ENCODE measurements around the gene MEGF9. TPM values are rescaled to one million over a fixed set of nuclear protein-coding genes. Genes with fewer than 3 reads are reported as not detected.

Gene MEGF9
- total RNA-seq, 2 experiments from 2014 or later = 10.6 TPM

DNA sequence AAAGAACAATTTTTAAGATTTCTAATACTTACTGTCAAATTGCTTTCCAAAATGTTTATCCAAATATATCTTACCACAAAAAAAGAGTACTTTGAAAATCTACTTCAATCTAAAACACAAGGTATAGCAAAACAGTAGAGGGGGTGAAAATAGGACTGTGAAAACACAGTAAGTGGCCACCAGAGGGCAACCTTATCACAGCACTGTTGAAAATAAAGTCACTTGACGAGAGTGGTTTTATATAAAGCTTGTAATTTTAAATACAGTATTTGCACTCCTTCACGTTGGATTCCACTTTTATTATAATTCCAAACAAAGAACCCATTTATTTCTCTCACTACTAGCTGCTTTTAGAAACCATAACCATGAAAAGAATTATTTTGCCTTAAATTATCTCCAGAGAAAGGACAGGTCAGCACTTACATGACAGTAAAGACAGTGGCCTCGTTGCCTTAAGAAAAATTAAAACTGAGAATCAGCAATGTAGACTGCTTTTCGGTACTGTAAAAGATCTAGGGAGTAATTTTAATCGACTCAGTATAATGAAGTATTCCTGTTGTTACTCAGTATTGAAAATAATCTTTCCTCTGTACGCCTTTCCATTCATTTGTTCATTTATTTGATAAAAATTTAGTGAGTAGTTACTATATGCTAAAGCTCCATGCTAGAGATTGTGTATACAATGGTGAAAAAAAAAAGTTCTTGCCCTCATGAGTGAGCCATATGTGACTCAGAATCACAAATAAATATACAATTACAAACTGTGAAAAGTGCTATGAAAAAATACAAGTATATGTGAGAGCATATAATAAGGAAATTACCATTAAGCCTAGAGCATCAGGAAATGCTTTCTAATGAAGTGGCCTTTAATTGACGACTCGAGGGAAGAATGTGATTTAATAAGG lies 94.3 kb downstream of the MEGF9 start:
- Mint-ChIP-seq H3K27me3 (no peaks in the 10 kb centered on the region), H3K4me3 (no peak overlapping the region), H3K36me3 (ENCODE audit: low read depth) (no peaks in the 10 kb centered on the region), H3K27ac (no peak overlapping the region), H3K9me3 (no peaks in the 10 kb centered on the region), H3K4me1 (peaks cover 7% of the 10 kb centered on the region)
- CTCF ChIA-PET = interaction anchor here (0.6 to 1.4 kb wide), 18 partner anchors 9 to 504 kb away, joined by 3 to 8 read pairs (median 3); partner anchors contain the start of gene FBXW2
- peak; percentile 61 for DNase-seq
- POLR2A ChIA-PET = interaction anchor here (1.4 kb wide), 1 partner anchor 95 kb away, joined by 3 read pairs; no protein-coding TSS in a partner anchor

- H3K4me1 Mint-ChIP-seq = peaks cover 6% of the 10 kb centered on the region
- ChIA-PET CTCF (interaction anchor here (0.7 to 1.3 kb wide), 5 partner anchors 8 to 444 kb away, joined by 3 to 4 read pairs (median 3); no protein-coding TSS in a partner anchor), POLR2A (no interaction called here)
- H3K4me3 Mint-ChIP-seq = no peak overlapping the region
- no peak for DNase-seq
- no peaks in the 10 kb centered on the region for H3K27me3 Mint-ChIP-seq
- H3K27ac Mint-ChIP-seq = no peak overlapping the region
- H3K9me3 Mint-ChIP-seq = no peaks in the 10 kb centered on the region
- H3K36me3 Mint-ChIP-seq (ENCODE audit: low read depth) = no peaks in the 10 kb centered on the region
Measured at GRCh38 chr9:120616966-120617935, 97.0 kb downstream of the MEGF9 start.

GRCh38 chr9:120612218-120612617 lies 102.1 kb downstream of the MEGF9 start:
- ChIA-PET POLR2A (no interaction called here), CTCF (interaction anchor here (0.7 kb wide), 1 partner anchor 89 kb away, joined by 3 read pairs; no protein-coding TSS in a partner anchor)
- Mint-ChIP-seq H3K27ac (no peak overlapping the region), H3K4me3 (no peak overlapping the region), H3K36me3 (ENCODE audit: low read depth) (peaks cover 8% of the 10 kb centered on the region), H3K27me3 (no peaks in the 10 kb centered on the region), H3K9me3 (no peaks in the 10 kb centered on the region), H3K4me1 (no peaks in the 10 kb centered on the region)
- no peak for DNase-seq

- no peak overlapping the region for H3K27ac Mint-ChIP-seq
- no peak overlapping the region for H3K4me3 Mint-ChIP-seq
- H3K9me3 Mint-ChIP-seq = no peaks in the 10 kb centered on the region
- CTCF ChIA-PET = no interaction called here
- peaks cover 8% of the 10 kb centered on the region for H3K36me3 Mint-ChIP-seq (ENCODE audit: low read depth)
- DNase-seq = no peak
- H3K27me3 Mint-ChIP-seq = no peaks in the 10 kb centered on the region
- no peaks in the 10 kb centered on the region for H3K4me1 Mint-ChIP-seq
- POLR2A ChIA-PET = no interaction called here
Measured at GRCh38 chr9:120611690-120612068, 102.6 kb downstream of the MEGF9 start.

DNA sequence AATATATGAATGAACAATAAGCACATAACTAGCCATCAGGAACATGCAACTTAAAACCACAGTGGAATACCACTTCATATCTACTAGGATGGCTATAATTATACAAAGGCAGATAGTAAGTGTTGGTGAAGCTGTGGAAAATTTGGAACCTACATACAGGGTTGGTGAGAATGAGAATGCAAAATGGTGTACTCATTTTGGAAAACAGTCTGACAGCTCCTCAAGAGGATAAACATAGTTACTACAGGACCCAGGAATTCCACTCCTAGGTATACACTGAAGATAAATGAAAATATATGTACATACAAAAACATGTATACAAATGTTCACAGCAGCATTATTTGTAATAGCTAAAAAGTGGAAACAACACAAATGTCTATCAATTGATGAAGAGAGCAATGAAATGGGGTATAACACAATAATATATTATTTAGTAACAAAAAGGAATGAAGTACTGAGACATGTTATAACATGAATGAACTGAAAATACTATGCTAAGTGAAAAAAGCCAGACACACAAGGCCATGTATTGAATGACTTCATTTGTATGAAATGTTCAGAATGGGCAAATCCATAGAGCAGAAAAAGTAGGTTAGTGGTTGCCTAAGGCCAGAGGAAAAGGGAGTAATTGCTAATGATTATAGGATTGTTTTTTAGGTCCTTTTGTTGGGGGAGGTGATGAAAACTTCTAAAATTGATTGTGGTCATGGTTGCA lies 103.1 kb downstream of the MEGF9 start:
- H3K9me3 Mint-ChIP-seq = no peaks in the 10 kb centered on the region
- ChIA-PET POLR2A (interaction anchor here (1.3 kb wide), 1 partner anchor 25 kb away, joined by 4 read pairs; no protein-coding TSS in a partner anchor), CTCF (no interaction called here)
- H3K36me3 Mint-ChIP-seq (ENCODE audit: low read depth) = peaks cover 8% of the 10 kb centered on the region
- H3K27ac Mint-ChIP-seq = no peak overlapping the region
- H3K4me3 Mint-ChIP-seq = no peak overlapping the region
- no peak for DNase-seq
- no peaks in the 10 kb centered on the region for H3K4me1 Mint-ChIP-seq
- no peaks in the 10 kb centered on the region for H3K27me3 Mint-ChIP-seq

DNA sequence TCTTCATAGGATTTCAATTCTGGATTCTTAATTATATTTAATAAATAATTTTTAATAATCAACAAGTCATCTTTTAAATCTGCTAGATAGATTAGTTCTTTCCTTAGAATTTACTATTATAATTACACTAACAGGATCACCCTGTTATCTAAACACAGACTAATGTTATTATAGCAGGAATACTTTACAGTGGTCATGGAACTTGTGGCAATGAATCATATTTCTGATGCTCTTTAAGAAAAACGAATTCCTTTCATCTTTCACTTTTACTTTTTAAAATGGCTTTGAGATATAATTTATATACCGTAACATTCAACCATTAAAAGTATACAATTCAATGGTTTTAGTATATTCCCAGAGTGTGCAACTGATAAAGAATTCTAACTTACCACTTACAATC lies 104.6 kb downstream of the MEGF9 start:
- Mint-ChIP-seq H3K27ac (no peak overlapping the region), H3K27me3 (no peaks in the 10 kb centered on the region), H3K4me3 (no peak overlapping the region), H3K36me3 (ENCODE audit: low read depth) (peaks cover 12% of the 10 kb centered on the region), H3K9me3 (no peaks in the 10 kb centered on the region), H3K4me1 (no peaks in the 10 kb centered on the region)
- POLR2A ChIA-PET = interaction anchor here (1.3 kb wide), 1 partner anchor 23 kb away, joined by 4 read pairs; no protein-coding TSS in a partner anchor
- no peak for DNase-seq
- CTCF ChIA-PET = no interaction called here

- no peaks in the 10 kb centered on the region for H3K4me1 Mint-ChIP-seq
- ChIA-PET CTCF (interaction anchor here (1.0 kb wide), 1 partner anchor 12 kb away, joined by 3 read pairs; no protein-coding TSS in a partner anchor), POLR2A (no interaction called here)
- no peak overlapping the region for H3K4me3 Mint-ChIP-seq
- H3K27ac Mint-ChIP-seq = no peak overlapping the region
- peaks cover 12% of the 10 kb centered on the region for H3K36me3 Mint-ChIP-seq (ENCODE audit: low read depth)
- DNase-seq = no peak
- H3K27me3 Mint-ChIP-seq = no peaks in the 10 kb centered on the region
- no peaks in the 10 kb centered on the region for H3K9me3 Mint-ChIP-seq
Measured at GRCh38 chr9:120608421-120608820, 105.8 kb downstream of the MEGF9 start.

- no peak for DNase-seq
- ChIA-PET POLR2A (no interaction called here), CTCF (no interaction called here)
- Mint-ChIP-seq H3K9me3 (no peaks in the 10 kb centered on the region), H3K27ac (no peak overlapping the region), H3K27me3 (no peaks in the 10 kb centered on the region), H3K36me3 (ENCODE audit: low read depth) (peaks cover 9% of the 10 kb centered on the region), H3K4me1 (peaks cover 2% of the 10 kb centered on the region), H3K4me3 (no peak overlapping the region)
Measured at GRCh38 chr9:120603591-120603990, 110.7 kb downstream of the MEGF9 start.

GRCh38 chr9:120603010-120603409 lies 111.3 kb downstream of the MEGF9 start:
- no peak overlapping the region for H3K27ac Mint-ChIP-seq
- no peaks in the 10 kb centered on the region for H3K9me3 Mint-ChIP-seq
- peaks cover 2% of the 10 kb centered on the region for H3K4me1 Mint-ChIP-seq
- no peak for DNase-seq
- no peaks in the 10 kb centered on the region for H3K27me3 Mint-ChIP-seq
- H3K4me3 Mint-ChIP-seq = no peak overlapping the region
- CTCF ChIA-PET = interaction anchor here (0.7 kb wide), 1 partner anchor 17 kb away, joined by 3 read pairs; no protein-coding TSS in a partner anchor
- POLR2A ChIA-PET = no interaction called here
- H3K36me3 Mint-ChIP-seq (ENCODE audit: low read depth) = peaks cover 7% of the 10 kb centered on the region

DNA sequence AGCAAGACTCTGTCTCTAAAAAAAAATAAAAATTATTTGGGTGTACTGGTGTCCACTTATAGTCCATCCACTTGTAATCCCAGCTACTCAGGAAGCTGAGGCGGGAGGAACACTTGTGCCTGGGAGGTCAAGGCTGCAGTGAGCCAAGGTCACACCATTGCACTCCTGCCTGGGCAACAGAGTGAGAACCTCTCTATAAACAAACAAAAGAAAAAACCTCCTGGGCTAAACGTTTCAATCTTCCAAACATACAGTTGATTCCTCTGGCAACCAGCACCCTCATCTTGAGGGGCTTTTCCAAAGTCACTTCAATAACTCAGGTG lies 120.4 kb downstream of the MEGF9 start:
- Mint-ChIP-seq H3K9me3 (no peaks in the 10 kb centered on the region), H3K27me3 (no peaks in the 10 kb centered on the region), H3K4me3 (no peak overlapping the region), H3K4me1 (peaks cover 1% of the 10 kb centered on the region), H3K36me3 (ENCODE audit: low read depth) (no peaks in the 10 kb centered on the region), H3K27ac (no peak overlapping the region)
- POLR2A ChIA-PET = no interaction called here
- CTCF ChIA-PET = no interaction called here
- no peak for DNase-seq

- H3K36me3 Mint-ChIP-seq (ENCODE audit: low read depth) = no peaks in the 10 kb centered on the region
- ChIA-PET CTCF (no interaction called here), POLR2A (no interaction called here)
- H3K4me3 Mint-ChIP-seq = no peak overlapping the region
- H3K27ac Mint-ChIP-seq = no peak overlapping the region
- H3K9me3 Mint-ChIP-seq = no peaks in the 10 kb centered on the region
- H3K4me1 Mint-ChIP-seq = no peaks in the 10 kb centered on the region
- no peak for DNase-seq
- no peaks in the 10 kb centered on the region for H3K27me3 Mint-ChIP-seq
Measured at GRCh38 chr9:120593250-120593954, 120.9 kb downstream of the MEGF9 start.

GRCh38 chr9:120592210-120592609 lies 122.1 kb downstream of the MEGF9 start:
- Mint-ChIP-seq H3K4me1 (no peaks in the 10 kb centered on the region), H3K27ac (no peak overlapping the region), H3K27me3 (no peaks in the 10 kb centered on the region), H3K4me3 (no peak overlapping the region), H3K36me3 (ENCODE audit: low read depth) (no peaks in the 10 kb centered on the region), H3K9me3 (no peaks in the 10 kb centered on the region)
- CTCF ChIA-PET = no interaction called here
- POLR2A ChIA-PET = no interaction called here
- DNase-seq = no peak
